AG04449 (cell line): Measurements from ENCODE around the gene WDR86.

ENCODE experiments used
- CTCF ChIA-PET: fragments of 350-600 bp; formaldehyde crosslinking; extraction: SDS; loops from one replicate; lab custom pipeline; 2021; ENCODE audit warnings: antibody characterized with exemption; lab: Yijun Ruan, JAX
- POLR2A ChIA-PET: fragments of 400-600, 350-600 bp; formaldehyde crosslinking; extraction: SDS; loops from one replicate; lab custom pipeline; 2020; ENCODE audit warnings: antibody characterized with exemption, inconsistent platforms; lab: Yijun Ruan, JAX
- DNase-seq: peaks from one replicate; pipeline ENCODE4 v3.0.0-alpha.2; 2010; ENCODE audit warnings: low read depth, low spot score
- H3K4me3 ChIP-seq: 2 replicates; pipeline ENCODE4 v1.5.1; 2011; ENCODE audit warnings: low read depth, mild to moderate bottlenecking, control low read depth, low read length
- TF ChIP-seq, protein P1 (sequence below): IDR thresholded peaks from one replicate; pipeline ENCODE4 v1.5.1; 2011; ENCODE audit warnings: mild to moderate bottlenecking, moderate library complexity, low read length, control low read depth, inconsistent platforms; ENCODE audit not compliant: insufficient read depth; ENCODE audit errors: missing control alignments

The WDR86 gene

GRCh38 chr7:151379193-151379520 is 30.7 kb downstream of the WDR86 start:
- TF ChIP-seq, protein P1, sequence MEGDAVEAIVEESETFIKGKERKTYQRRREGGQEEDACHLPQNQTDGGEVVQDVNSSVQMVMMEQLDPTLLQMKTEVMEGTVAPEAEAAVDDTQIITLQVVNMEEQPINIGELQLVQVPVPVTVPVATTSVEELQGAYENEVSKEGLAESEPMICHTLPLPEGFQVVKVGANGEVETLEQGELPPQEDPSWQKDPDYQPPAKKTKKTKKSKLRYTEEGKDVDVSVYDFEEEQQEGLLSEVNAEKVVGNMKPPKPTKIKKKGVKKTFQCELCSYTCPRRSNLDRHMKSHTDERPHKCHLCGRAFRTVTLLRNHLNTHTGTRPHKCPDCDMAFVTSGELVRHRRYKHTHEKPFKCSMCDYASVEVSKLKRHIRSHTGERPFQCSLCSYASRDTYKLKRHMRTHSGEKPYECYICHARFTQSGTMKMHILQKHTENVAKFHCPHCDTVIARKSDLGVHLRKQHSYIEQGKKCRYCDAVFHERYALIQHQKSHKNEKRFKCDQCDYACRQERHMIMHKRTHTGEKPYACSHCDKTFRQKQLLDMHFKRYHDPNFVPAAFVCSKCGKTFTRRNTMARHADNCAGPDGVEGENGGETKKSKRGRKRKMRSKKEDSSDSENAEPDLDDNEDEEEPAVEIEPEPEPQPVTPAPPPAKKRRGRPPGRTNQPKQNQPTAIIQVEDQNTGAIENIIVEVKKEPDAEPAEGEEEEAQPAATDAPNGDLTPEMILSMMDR: no peak
- POLR2A ChIA-PET: no interaction called here
- CTCF ChIA-PET: interaction anchor here (1.2 to 3.1 kb wide), 3 partner anchors 11 to 70 kb away, joined by 4 to 18 read pairs (median 7); no protein-coding TSS in a partner anchor
- H3K4me3 ChIP-seq: no peak overlapping the region
- no peak for DNase-seq

GRCh38 chr7:151378496-151379192 is 31.2 kb downstream of the WDR86 start:
- TF ChIP-seq, protein P1: no peak
- POLR2A ChIA-PET: no interaction called here
- DNase-seq: no peak
- H3K4me3 ChIP-seq: no peak overlapping the region
- CTCF ChIA-PET: interaction anchor here (1.7 to 3.1 kb wide), 2 partner anchors 10 to 70 kb away, joined by 7 to 18 read pairs; no protein-coding TSS in a partner anchor

DNA sequence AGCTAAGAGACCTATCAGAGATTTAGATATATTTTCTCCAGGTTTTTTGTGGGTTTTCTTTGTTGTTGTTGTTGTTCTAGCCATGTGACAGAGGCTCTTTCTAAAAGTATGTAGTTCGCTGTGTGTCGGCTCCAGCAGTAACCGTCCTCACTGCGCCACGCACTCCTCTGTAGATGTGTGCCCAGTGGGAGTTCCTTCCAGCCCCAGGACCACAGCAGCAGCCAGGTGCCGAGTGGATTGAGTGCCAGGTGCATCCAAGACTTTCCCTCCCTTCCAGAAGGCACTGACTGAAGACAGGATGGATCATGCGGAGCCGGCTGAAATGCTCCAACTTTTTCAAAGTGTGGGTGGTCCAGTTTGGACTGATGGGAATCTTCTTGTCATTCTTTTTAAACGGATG is 31.8 kb downstream of the WDR86 start:
- ChIA-PET POLR2A (no interaction called here), CTCF (interaction anchor here (1.5 to 3.1 kb wide), 3 partner anchors 10 to 381 kb away, joined by 3 to 18 read pairs (median 7); no protein-coding TSS in a partner anchor)
- no peak for DNase-seq
- TF ChIP-seq, protein P1: no peak
- H3K4me3 ChIP-seq: no peak overlapping the region

DNA sequence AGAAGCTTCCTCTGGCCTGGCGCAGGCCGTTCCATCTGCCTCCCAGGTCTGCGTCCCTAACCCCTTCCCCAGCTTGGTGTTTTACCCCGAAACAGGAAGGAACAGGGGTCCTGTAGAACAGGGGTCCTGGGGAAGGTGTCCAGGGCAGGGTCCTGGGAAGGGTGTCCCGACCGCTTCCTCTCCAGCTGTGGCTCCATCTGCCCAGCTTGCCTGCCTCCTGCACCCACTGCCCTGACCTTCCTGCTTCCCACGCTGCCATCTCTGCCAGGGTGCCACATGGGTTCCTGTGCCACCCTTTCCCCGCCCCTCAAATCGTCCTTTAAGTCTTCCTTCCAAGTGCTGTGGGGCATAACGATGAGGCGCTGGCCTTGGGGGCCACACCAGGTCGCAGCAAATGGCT is 32.4 kb downstream of the WDR86 start:
- ChIA-PET CTCF (interaction anchor here (0.6 to 3.1 kb wide), 4 partner anchors 9 to 381 kb away, joined by 3 to 18 read pairs (median 5); no protein-coding TSS in a partner anchor), POLR2A (no interaction called here)
- DNase-seq: no peak
- H3K4me3 ChIP-seq: no peak overlapping the region
- TF ChIP-seq, protein P1: no peak

DNA sequence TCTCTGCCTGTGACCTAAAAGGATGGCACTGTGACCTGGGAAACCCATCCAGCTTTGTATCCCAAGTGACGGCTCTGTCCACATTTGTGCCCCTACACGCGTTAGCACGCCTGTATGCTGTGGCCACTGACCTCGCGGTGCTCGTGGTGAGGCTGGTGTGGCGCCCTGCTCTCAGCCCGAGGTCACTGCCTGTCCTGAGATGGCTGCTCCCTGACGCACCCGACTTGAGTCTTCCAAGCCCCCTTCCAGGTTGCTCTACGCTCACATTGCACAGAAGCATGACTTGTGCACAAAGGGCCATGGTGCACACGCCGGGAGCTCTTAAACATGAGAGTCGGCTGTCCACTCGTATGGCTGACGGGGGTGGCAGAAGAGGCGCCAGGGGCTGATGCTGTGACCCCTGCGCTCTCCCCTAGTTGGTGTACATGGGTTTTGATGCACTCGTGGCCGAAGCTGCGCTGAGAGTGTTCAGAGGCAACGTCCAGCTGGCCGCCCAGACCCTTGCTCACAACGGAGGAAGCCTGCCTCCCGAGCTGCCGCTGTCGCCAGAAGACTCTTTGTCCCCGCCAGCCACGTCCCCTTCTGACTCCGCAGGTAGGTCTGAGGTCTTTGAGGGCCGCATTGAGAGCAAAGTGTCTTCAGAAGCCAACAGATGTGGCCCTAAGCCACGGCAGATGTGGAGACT is 33.5 kb downstream of the WDR86 start:
- TF ChIP-seq, protein P1: no peak
- POLR2A ChIA-PET: no interaction called here
- no peak overlapping the region for H3K4me3 ChIP-seq
- DNase-seq: no peak
- CTCF ChIA-PET: interaction anchor here (0.6 to 11.3 kb wide), 4 partner anchors 8 to 382 kb away, joined by 3 to 270 read pairs (median 10); no protein-coding TSS in a partner anchor

DNA sequence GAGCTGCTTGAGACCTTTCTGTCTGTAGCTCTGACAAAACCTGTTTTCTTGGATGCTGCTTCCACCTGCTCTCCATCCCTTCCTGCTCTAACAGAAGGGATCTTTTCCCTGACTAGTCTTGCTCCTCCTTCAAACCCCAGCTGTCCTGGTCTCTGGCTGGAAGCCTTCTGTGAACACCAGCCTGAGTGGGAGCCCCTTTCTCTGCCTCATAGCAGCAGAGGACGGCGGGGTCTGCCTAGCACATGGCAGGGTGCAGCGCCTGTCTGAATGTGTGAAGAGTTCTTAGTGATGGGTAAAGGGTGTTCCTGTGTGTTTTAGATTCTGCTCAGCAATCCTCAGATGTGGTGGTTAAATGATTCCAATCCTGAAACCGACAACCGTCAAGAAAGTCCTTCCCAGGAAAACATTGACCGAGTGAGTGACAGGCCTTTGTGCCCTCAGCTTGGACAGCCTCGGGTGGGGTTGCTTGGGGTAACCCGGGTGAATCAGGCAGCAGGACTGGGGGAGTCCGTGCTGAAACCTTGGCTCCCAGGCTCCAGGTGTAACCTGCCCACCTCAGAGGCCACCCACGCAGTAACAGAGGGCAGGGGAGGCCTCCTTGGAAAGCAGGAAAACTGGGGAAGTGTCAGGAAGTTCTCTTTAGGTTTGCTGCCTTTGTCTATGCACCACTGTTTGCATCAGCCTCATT is 34.2 kb downstream of the WDR86 start:
- TF ChIP-seq, protein P1: no peak
- POLR2A ChIA-PET: no interaction called here
- CTCF ChIA-PET: interaction anchor here (1.1 to 11.3 kb wide), 2 partner anchors 23 to 72 kb away, joined by 4 to 270 read pairs; no protein-coding TSS in a partner anchor
- no peak for DNase-seq
- H3K4me3 ChIP-seq: no peak overlapping the region
